Muscle of back (tissue), 11 donors: ENCODE measurements around the gene MAP3K19. TPM values are rescaled to one million over a fixed set of nuclear protein-coding genes. Genes with fewer than 3 reads are reported as not detected.
"Not testable (repeated sequence)": the region's sequence is repeated elsewhere in the genome, so short reads cannot be mapped to it uniquely, and the experiment has no call there.

Source experiments
- DNase-seq, 3 donors: peaks; one replicate each; pipeline versions ENCODE4 v3.0.0 to v3.0.0-alpha.2; 2013
- polyA plus RNA-seq, 10 donors: library from polyadenylated mRNA; unstranded; fragments of 120-200 nt; gene quantifications; one replicate each; pipeline ENCODE4 v1.2.1, GENCODE V29; 2013; ENCODE audit not compliant: insufficient read length in 10 of 10

The MAP3K19 gene
- polyA plus RNA-seq, 10 donors: 0.08 to 0.13 (median 0.10) TPM; not detected in 6

- peak in 1 of 3 donors; percentile 3 for DNase-seq
Measured at GRCh38 chr2:135052997-135053474, 5.8 kb upstream of the MAP3K19 start.

- DNase-seq: peak; percentile 77 to 93 (median 85)
Measured at GRCh38 chr2:135052042-135052876, 5.0 kb upstream of the MAP3K19 start, which contains the start of gene RAB3GAP1. RAB3GAP1 (plus strand) TSS chr2:135052292; CDS start chr2:135052308, 16 bp downstream.

GRCh38 chr2:135050684-135051083, 3.4 kb upstream of the MAP3K19 start:
- no peak for DNase-seq

GRCh38 chr2:135050132-135050531, 2.9 kb upstream of the MAP3K19 start:
- no peak for DNase-seq

GRCh38 chr2:135048122-135048521, 875 bp upstream of the MAP3K19 start:
- DNase-seq: no peak

- DNase-seq: no peak
Measured at GRCh38 chr2:135043345-135043744, 3.9 kb downstream of the MAP3K19 start.

- DNase-seq: no peak
Measured at GRCh38 chr2:135037831-135038230, 9.4 kb downstream of the MAP3K19 start.

- DNase-seq: not testable (repeated sequence)
Measured at GRCh38 chr2:135033216-135033615, 14.0 kb downstream of the MAP3K19 start.

- peak in 2 of 3 donors; percentile 31 to 54 for DNase-seq
Measured at GRCh38 chr2:135030826-135031225, 16.4 kb downstream of the MAP3K19 start.

GRCh38 chr2:135029481-135030134, 17.6 kb downstream of the MAP3K19 start:
- DNase-seq: no peak

- no peak for DNase-seq
Measured at GRCh38 chr2:135023886-135024485, 23.3 kb downstream of the MAP3K19 start.

- no peak for DNase-seq
Measured at GRCh38 chr2:135022952-135023880, 24.0 kb downstream of the MAP3K19 start.

GRCh38 chr2:135021618-135022017, 25.6 kb downstream of the MAP3K19 start:
- no peak for DNase-seq

- no peak for DNase-seq
Measured at GRCh38 chr2:135011633-135012032, 35.6 kb downstream of the MAP3K19 start.

GRCh38 chr2:135010200-135010942, 36.9 kb downstream of the MAP3K19 start:
- no peak for DNase-seq

- no peak for DNase-seq
Measured at GRCh38 chr2:135009339-135009738, 37.9 kb downstream of the MAP3K19 start.

- no peak for DNase-seq
Measured at GRCh38 chr2:135005753-135006152, 41.5 kb downstream of the MAP3K19 start.

- peak; percentile 32 to 74 (median 48) for DNase-seq
Measured at GRCh38 chr2:135004005-135004746, 43.1 kb downstream of the MAP3K19 start.

- no peak for DNase-seq
Measured at GRCh38 chr2:135002836-135003235, 44.4 kb downstream of the MAP3K19 start.

- no peak for DNase-seq
Measured at GRCh38 chr2:134999521-134999920, 47.7 kb downstream of the MAP3K19 start.
